ENCODE data around the gene WWOX. TPM values are rescaled to one million over a fixed set of nuclear protein-coding genes. Genes with fewer than 3 reads are reported as not detected.

Gene WWOX
- total and polyA plus RNA-seq, 2 donors: 15.4 to 23.9 TPM

Other genes with a start within 250 kb of the WWOX start
- 0.14 TPM for gene CLEC3A, start 77.1 kb upstream of the WWOX start, total RNA-seq
- 0.21 TPM for gene CLEC3A, start 77.1 kb upstream of the WWOX start, polyA plus RNA-seq